HG02642 (cell line): ENCODE measurements around the gene ELP4.

Source experiments
- ATAC-seq: cut with Tn5 transposase; IDR thresholded peaks from one replicate; pipeline ENCODE4 v1.9.1; 2021; ENCODE audit warnings: mild to moderate bottlenecking; ENCODE audit not compliant: unreplicated experiment, poor library complexity

The ELP4 gene

GRCh38 chr11:31796499-31797189 is 287.1 kb downstream of the ELP4 start:
- ATAC-seq, result no peak

- ATAC-seq, result no peak
Observed at GRCh38 chr11:31797190-31798056, 287.9 kb downstream of the ELP4 start.

GRCh38 chr11:31798057-31798553 is 288.5 kb downstream of the ELP4 start:
- ATAC-seq, result no peak

- ATAC-seq, result no peak
Observed at GRCh38 chr11:31798554-31799434, 289.2 kb downstream of the ELP4 start.

GRCh38 chr11:31799435-31800397 is 290.1 kb downstream of the ELP4 start:
- ATAC-seq, result no peak

- ATAC-seq, result no peak
Observed at GRCh38 chr11:31800398-31801265, 291.1 kb downstream of the ELP4 start.

- ATAC-seq, result no peak
Observed at GRCh38 chr11:31801298-31801702, 291.7 kb downstream of the ELP4 start.

- ATAC-seq, result no peak
Observed at GRCh38 chr11:31802000-31802551, 292.5 kb downstream of the ELP4 start.

- ATAC-seq, result no peak
Observed at GRCh38 chr11:31802609-31802989, 293.0 kb downstream of the ELP4 start.

- no peak for ATAC-seq
Observed at GRCh38 chr11:31802990-31803812, 293.6 kb downstream of the ELP4 start.

- ATAC-seq, result no peak
Observed at GRCh38 chr11:31803813-31804311, 294.3 kb downstream of the ELP4 start.

- no peak for ATAC-seq
Observed at GRCh38 chr11:31804312-31805036, 294.9 kb downstream of the ELP4 start.

GRCh38 chr11:31805037-31805628 is 295.6 kb downstream of the ELP4 start:
- ATAC-seq, result no peak

- no peak for ATAC-seq
Observed at GRCh38 chr11:31805629-31806185, 296.1 kb downstream of the ELP4 start.

GRCh38 chr11:31806186-31806927 is 296.8 kb downstream of the ELP4 start:
- no peak for ATAC-seq
